Kidney (tissue), 14 donors: ENCODE results near the gene PTPRC. TPM values are rescaled to one million over a fixed set of nuclear protein-coding genes. Genes with fewer than 3 reads are reported as not detected.

ENCODE experiments used
- DNase-seq, 5 donors: peaks; one replicate each; pipeline ENCODE4 v3.0.0-alpha.2; 2013 to 2020
- FAIRE-seq: peaks from 2 replicates; lab custom pipeline; 2012; peaks lifted over from hg19 to GRCh38; lab: Jason Lieb, UNC
- H3K27ac ChIP-seq, 2 donors: one replicate each; pipeline ENCODE4 v1.7.0; 2013; ENCODE audit warnings: low read depth in 2 of 2, low read length in 2 of 2, inconsistent platforms in 1 of 2
- H3K27me3 ChIP-seq: one replicate; pipeline ENCODE4 v1.7.1; 2013; ENCODE audit warnings: low read length, inconsistent platforms; ENCODE audit not compliant: control insufficient read depth, insufficient read depth
- H3K36me3 ChIP-seq, 3 donors: one replicate each; pipeline versions ENCODE4 v1.7.0 to v1.7.1; 2013; ENCODE audit warnings: low read length in 3 of 3, control low read depth in 1 of 3, inconsistent platforms in 1 of 3; ENCODE audit not compliant: insufficient read depth in 3 of 3, control insufficient read depth in 2 of 3
- H3K4me1 ChIP-seq, 3 donors: one replicate each; pipeline versions ENCODE4 v1.7.0 to v1.7.1; 2013; ENCODE audit warnings: low read length in 3 of 3, inconsistent platforms in 1 of 3, low read depth in 1 of 3; ENCODE audit not compliant: control insufficient read depth in 2 of 3, insufficient read depth in 2 of 3
- H3K4me3 ChIP-seq, 3 donors: one replicate each; pipeline versions ENCODE4 v1.7.0 to v1.8.1; 2013; ENCODE audit warnings: low read length in 3 of 3, control low read depth in 1 of 3, inconsistent platforms in 1 of 3
- H3K9ac ChIP-seq, 3 donors: one replicate each; pipeline versions ENCODE4 v1.7.0 to v1.7.1; 2013; ENCODE audit warnings: low read length in 3 of 3, control low read depth in 1 of 3, inconsistent platforms in 1 of 3
- H3K9me3 ChIP-seq, 3 donors: one replicate each; pipeline versions ENCODE4 v1.7.0 to v1.7.1; 2013; ENCODE audit warnings: low read length in 3 of 3, control low read depth in 1 of 3, inconsistent platforms in 1 of 3; ENCODE audit not compliant: control insufficient read depth in 2 of 3, insufficient read depth in 1 of 3
- CTCF ChIP-seq: IDR thresholded peaks from 3 replicates; pipeline ENCODE4 v1.5.1; 2012; ENCODE audit warnings: mild to moderate bottlenecking, moderate library complexity, borderline replicate concordance; ENCODE audit not compliant: insufficient read depth; ENCODE audit errors: extremely low read depth
- intact Hi-C: fragments of 100-400 bp; cut with DNase I; formaldehyde crosslinking; loops from one replicate; pipeline ENCODE4 v1.11.1; 2022
- polyA plus RNA-seq: library from polyadenylated mRNA; stranded (reverse); fragments of 350-450 nt; fragmentation: Illumina TruSeq; extraction: RNeasy Lipid Tissue Mini Kit (QIAGEN cat#74804); gene quantifications from one replicate; pipeline ENCODE4 v1.2.3, GENCODE V29; 2014; ENCODE audit warnings: low read depth, low replicate concordance; ENCODE audit not compliant: insufficient read depth
- total RNA-seq: library from RNA; stranded (reverse); fragmentation: NEBNext Ultra II Directional; extraction: Animal tissue kit (Norgen Biotek cat#: 25700); gene quantifications from one replicate; pipeline ENCODE4 v1.2.1, GENCODE V29; 2021
- donor health status: control.
- donor health status: control.
- donor health status: control.
- donor health status: control.
- donor health status: control.
- donor health status: DM: yes; HTN: yes; CAD: no.
- donor health status: Normal renal cell carcinoma (clear cell type).

PTPRC gene
- total and polyA plus RNA-seq, 2 donors from 2014 or later, result 1.4 to 60.2 TPM

- intact Hi-C loops, result no loop called here
- Histone ChIP-seq H3K36me3 (no peaks in the 10 kb centered on the region), H3K9me3 (peaks cover 0 to 2% (median 0%) of the 10 kb centered on the region in 3 donors), H3K27me3 (no peaks in the 10 kb centered on the region), H3K27ac (no peak overlapping the region), H3K4me3 (no peak overlapping the region), H3K9ac (no peak overlapping the region), H3K4me1 (no peaks in the 10 kb centered on the region)
- TF ChIP-seq CTCF, result no peak
- FAIRE-seq, result no peak
- no peak for DNase-seq
Measured at GRCh38 chr1:198595765-198596164, 43.1 kb upstream of the PTPRC start.

GRCh38 chr1:198597690-198598430 lies 41.0 kb upstream of the PTPRC start:
- Histone ChIP-seq H3K27ac (no peak overlapping the region), H3K27me3 (no peaks in the 10 kb centered on the region), H3K9ac (no peak overlapping the region), H3K4me1 (no peaks in the 10 kb centered on the region), H3K4me3 (no peak overlapping the region), H3K9me3 (no peaks in the 10 kb centered on the region), H3K36me3 (no peaks in the 10 kb centered on the region)
- no peak for TF ChIP-seq CTCF
- no peak for DNase-seq
- no peak for FAIRE-seq
- intact Hi-C loops, result no loop called here

- TF ChIP-seq CTCF, result no peak
- FAIRE-seq, result no peak
- Histone ChIP-seq H3K4me3 (no peak overlapping the region), H3K36me3 (no peaks in the 10 kb centered on the region), H3K4me1 (no peaks in the 10 kb centered on the region), H3K27me3 (no peaks in the 10 kb centered on the region), H3K27ac (no peak overlapping the region), H3K9ac (no peak overlapping the region), H3K9me3 (no peaks in the 10 kb centered on the region)
- peak in 3 of 5 donors; percentile 36 to 54 (median 39) for DNase-seq
- intact Hi-C loops, result no loop called here
Measured at GRCh38 chr1:198598796-198599321, 40.0 kb upstream of the PTPRC start.

- intact Hi-C loops, result no loop called here
- Histone ChIP-seq H3K27ac (no peak overlapping the region), H3K4me1 (no peaks in the 10 kb centered on the region), H3K9ac (no peak overlapping the region), H3K9me3 (no peaks in the 10 kb centered on the region), H3K27me3 (no peaks in the 10 kb centered on the region), H3K36me3 (no peaks in the 10 kb centered on the region), H3K4me3 (no peak overlapping the region)
- no peak for FAIRE-seq
- no peak for DNase-seq
- no peak for TF ChIP-seq CTCF
Measured at GRCh38 chr1:198599749-198600148, 39.1 kb upstream of the PTPRC start.
